SW480 (cell line): ENCODE measurements around the gene SLC19A1.

Source experiments
- DNase-seq: peaks from one replicate; pipeline ENCODE4 v3.0.0-alpha.2; 2016; ENCODE audit warnings: low spot score

Gene SLC19A1

DNA sequence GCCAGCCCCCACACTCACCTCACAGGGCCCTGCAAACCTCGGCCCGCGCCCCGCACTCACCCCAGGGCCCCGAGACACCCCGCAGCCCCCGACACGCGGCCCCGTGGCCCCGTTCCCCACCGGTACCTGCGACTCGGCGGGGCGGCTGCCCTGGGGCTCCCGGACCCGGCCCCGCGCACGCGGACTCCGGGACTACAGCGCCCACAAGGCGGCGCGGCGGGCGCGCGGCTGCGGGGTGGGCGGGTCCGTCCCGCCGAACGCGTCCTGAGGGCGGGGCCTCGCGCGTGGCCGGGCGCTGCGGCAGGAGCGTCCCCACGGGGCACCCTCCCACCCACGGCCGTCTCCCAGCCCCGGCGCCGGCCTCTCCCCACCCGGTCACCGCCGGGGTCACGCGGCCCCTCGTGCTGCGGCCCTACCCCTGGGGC lies at the start of gene SLC19A1:
Gene SLC19A1 (minus strand): TSS at position 199 of the 425 bp plus-strand sequence. CDS start 4,481 bp downstream, outside the sequence.
- DNase-seq: peak; percentile 37

DNA sequence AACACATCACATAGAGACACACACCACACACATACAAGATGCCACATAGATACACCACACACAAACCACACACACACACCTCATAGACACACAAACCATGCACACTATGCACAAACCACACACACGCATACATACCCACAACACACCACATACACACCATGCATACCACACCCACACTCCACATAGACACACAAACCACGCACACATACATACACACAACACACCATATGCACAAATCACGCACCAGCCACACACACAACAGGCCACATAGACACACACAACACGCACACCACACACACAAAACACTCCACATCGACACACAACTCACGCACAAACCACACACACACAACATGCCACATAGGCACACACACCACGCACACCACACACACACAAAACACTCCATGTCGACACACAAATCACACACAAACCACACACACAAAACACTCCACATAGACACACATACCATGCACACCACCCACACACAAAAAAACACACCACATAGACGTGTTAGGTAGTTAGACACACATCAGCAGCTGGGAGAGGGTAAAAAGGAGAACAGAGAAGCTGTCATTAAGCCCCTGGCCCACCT lies 49.5 kb upstream of the SLC19A1 start:
- DNase-seq: no peak

DNA sequence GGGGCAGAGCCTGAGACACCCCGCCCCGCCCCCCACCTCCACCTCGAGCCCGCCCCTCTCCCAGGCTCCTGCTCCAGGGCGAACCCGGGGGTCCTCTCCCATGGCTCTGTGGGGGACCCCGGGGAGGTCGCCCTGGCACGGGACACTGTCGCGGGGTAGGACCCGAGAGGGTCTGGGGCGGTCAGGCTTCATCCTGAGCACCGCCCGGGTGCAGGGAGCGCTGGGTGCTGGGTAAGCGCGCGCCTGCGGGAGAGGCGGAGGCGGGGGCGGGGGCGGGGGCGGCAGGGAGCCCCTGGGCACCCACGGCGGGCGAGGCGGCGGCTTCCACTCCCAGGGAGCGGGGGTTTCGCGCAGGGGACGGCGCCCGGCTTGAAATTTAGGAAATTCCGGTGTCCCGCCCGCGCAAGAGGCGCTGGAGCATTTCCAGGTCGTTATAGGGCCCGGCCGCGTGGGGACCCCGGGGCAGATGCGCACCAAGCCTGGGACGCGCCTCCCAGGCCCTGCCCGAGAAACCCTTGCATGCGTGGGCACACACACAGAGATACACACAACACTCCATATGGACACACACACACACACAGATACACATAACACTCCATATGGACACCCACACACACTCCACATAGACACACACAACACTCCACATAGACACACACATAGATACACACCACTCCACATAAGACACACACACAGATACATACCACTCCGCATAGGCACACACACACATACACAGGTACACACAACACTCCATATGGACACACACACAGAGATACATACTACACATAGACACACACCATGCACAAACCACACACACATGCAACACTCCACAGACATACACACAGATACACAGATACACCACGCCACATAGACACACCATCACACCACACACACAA lies 48.7 kb upstream of the SLC19A1 start:
- DNase-seq: no peak

DNA sequence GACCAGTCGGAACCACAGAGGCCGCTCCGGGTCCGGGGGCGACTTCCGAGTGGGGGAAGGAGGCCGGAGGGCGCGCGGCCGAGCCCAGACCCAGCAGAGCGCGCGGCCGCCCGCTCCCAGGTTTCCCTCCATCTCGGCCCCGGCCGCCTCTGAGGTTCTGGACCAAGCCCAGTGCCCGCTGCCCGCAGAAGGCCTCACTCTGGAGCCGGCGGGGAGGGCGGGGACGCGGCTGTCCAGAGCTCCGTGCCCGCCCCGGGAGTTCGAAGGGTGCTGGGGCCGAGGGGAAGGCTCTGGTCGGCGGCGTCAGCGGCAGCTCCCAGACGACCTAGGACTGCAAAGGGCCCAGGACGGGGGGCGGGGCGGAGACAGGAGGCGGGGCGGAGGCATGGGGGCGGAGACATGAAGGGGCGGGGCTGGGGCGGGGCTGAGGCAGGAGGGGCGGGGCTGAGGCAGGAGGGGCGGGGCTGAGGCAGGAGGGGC lies 48.0 kb upstream of the SLC19A1 start:
- no peak for DNase-seq

DNA sequence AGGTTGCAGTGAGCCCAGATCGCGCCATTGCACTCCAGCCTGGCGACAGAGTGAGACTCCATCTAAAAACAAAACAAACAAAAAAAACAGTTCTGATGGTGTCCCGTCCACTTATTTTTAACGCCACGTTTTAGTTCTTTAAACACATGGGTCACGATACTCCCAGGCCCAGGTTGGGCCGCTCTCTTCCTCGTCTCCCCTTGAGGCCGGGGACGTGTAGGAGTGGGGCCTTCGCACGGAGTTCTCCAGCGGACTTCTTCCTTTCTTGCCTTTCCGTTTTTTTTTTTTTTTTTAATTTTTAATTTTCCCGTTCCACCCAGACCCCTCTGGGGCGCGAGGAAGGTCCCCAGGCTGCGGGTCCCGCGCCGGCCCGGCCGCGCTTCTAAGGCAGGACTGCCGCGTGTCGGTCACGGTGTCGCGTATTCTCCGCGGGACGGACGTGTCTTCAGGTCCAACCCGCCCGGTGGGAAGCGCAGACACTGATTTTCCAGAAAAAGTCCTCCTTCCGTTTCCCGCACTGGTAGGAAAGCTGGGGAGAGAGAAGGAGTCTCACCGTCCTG lies 47.5 kb upstream of the SLC19A1 start:
- DNase-seq: no peak

DNA sequence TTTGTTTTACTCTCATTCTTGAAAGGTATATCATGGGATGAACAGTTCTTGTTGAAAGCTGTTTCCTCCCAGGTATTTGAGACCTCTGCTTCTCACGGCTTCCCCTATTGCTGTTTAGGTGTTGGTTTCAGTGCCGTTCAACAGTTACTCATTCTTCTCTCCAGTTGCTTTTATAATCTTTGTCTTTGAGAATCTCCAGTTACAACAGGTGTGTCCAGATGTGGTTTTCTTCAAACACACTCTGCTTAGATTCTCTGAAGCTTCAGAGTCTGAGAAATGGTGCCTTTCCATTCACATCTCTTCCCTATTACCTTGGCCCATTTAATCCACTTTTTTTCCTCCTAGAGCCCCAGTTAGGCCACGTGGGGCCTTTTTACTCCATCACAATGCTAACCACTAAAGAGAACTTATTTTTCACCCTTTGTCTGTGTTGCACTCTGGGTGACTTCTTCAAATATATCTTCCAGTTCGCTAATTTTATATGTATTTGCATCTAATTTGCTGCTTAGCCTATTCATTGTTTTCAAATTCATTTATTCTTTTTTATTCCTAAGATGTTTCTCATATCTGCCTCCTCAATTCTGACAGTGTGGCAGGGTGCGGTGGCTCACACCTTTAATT lies 46.7 kb upstream of the SLC19A1 start:
- DNase-seq: no peak

DNA sequence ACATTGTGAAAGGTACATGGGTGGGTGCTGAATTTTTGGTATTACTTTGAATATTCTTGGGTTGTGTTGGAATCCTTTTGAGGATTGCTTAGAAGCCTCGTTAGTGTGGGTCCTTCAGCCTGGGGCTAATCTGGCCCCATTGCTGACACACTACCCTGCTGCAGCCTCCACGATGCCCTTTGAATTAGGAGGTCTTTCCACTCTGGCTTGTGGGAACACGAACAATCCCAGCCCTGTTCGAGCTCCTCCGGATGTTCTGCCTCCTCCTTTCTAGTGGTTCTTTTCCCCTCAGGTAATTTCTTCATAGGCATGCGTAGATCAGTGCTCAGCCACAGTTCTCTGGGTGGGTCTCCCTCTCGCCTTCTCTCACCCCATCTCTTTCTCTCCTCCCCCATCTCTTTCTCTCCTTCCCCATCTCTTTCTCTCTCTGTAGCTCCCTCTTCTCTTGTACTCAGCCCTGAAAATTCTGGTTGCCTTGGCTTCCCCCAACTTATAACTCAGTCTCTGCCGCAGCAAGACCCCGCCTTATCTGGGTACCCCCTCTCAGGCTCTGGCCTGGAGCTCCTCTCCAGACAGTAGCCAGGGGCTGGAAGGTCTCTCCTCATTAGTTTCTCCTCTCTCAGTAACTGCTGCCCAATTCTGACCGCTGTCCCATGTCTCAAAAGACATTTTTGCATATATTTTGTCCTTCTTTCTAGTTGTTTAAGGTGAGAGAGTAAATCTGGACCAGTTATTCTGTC lies 46.0 kb upstream of the SLC19A1 start:
- no peak for DNase-seq

DNA sequence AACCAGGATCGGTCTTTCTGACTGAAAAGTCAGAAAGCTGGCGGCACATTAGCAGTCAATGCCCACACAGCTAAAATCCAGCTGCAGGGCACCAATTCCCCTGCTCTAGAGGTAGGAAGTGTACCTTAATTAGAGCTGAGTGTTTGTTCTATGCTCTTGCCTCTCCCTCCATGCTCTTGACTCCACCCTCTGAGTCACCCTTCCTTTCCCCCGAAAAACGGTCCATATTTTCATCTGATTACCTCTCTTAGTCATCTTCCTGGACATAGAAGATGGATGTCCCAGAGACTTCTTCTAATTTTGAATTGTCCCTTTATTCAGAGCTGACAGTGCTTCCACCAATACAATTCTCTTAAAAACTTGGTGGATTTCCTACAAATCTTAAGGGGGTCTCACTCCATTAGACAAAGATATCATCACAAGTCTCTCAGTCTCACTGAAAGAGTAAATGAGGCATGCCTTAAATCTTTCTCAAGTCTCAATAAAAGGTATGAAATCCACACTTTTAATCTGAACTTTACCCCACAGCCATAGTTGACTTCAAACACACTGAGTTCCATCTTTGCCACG lies 44.1 kb upstream of the SLC19A1 start:
- no peak for DNase-seq

DNA sequence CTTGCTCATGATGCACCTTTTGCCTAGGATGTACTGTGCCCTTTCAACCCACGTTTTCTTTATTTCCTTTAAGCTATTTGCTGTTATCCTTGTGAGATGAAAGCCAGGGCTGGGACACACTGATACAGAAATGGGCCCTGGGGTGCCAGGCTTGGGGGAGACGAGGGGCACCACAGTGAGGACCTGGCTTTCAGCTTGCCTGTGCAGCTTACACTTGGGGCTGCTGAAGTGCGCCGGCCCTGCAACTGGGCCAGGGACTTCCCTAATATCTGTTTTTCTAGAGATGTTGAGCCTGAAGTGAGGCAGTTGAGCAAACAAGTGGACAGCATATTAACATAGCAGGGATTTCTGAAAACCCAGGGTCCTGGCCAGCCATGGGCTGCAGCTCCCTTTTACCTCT lies 42.5 kb upstream of the SLC19A1 start:
- no peak for DNase-seq

DNA sequence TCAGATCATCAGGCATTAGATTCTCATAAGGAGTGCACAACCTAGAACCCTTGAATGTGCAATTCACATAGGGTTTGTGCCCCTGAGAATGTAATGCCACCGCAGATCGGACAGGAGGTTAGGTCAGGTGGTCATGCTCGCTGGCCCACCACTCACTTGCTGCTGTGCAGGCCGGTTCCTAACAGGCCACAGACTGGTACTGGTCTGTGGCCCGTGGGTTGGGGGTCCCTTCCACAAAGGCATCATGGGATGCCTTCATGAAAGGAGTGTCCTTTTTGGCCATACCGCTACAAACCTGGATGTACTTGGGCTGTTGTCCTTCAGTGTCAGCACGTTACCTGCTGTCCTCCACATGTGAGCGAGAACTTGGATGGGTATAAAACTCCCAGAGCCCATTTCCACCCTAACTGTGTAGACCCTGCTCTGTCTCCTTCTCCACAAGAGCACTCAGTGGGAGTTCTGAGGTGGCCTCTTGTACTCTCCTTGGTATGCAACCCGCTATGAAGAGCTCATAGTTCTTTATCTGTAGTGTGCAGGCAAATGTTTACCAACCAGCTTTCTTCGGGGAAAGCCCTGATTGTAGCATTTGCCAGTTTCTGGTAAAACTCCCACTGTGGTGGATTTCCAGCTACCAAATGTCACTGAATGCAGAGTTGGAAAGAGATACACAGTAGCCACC lies 41.7 kb upstream of the SLC19A1 start:
- no peak for DNase-seq

DNA sequence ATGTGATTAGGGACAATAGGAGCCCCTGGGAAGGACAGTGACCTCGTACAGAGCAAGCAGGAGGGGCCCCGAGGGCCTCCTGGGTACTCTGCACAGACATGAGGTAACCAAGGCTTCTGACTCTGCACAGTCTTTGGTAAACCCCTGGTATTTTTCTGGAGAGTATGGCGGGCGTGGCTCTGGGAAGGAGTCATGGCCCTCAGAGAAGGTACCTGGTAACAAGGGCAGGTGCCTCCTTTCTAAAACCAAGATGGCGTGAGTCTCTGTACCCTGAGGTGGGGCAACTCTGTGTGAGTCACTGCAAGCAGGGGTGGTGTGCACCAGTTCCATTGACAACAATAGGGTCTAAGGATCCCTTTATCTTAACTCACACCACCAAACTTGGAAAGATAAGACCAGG lies 39.9 kb upstream of the SLC19A1 start:
- no peak for DNase-seq

DNA sequence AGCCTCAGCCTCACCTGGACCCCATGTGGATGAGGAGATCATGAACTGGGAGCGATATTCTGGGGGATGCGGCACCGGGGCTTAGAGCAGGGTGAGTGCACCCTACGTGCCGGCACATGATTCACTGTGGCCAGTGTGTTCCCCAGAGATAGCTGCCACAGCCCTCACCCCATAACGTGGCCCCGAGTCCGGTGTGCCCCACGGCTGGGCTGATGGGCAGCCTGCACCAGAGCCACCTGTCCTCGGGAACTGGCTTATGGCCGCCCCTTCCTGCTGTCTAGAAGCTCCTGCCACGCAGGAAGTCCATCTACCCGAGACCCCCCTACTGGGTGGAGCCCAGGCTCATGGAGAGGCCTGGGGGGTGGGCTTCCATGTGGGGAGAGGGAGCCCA lies 39.1 kb upstream of the SLC19A1 start:
- no peak for DNase-seq

DNA sequence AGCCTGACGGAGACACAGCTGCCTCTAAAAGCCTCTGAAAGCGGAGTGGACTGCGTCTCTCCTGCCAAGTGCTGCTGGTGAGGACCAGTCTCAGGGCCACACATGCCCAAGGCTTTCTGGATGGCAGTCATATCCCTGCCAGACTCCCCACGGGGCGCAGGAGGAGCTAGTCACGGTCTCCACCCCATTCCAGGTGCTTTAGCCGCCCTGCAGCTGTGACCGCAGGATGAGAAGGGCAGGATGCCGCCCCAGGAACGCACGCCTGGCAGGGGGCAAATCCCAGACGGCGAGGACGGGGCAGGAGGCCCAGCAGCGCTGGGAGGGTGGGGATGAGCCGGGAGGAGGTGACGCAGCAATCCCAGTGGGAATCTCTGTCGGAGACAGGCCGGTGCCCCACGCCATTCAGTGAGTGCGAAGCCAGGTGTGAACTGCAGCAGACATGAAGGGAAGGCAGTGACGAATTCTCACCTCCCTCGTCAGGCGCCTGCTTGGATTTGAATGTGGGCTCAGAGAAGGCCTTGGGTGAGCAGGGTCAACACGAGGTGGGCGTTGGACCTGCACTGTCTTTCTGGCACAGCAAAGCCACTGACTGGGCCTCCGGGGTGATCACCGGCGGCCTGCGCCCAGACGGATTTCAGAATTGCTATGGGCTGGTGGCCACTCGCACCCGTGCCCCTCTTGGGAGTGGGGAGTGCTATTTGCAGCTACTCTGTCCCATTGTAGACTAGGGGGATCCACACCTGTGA lies 38.5 kb upstream of the SLC19A1 start:
- DNase-seq: peak; percentile 73

DNA sequence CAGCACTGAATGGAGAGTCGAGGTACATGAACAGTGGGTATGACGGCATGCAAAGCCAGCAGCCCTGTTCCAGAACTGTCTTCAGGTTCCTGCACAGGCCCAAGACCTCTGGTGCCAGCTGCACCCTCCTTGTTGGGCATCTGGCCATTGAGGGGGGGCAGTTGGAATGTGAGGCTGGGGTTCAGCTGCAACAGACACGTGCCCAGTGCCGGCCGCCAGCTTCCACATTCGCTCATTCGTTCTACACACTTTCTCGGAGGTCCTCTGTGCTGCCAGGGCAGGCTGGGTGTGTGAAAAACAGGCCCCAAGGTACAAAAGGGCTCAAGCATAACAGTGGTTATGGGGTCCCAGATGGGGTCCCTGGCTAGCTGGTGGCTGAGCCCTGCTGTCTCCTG lies 37.9 kb upstream of the SLC19A1 start:
- no peak for DNase-seq

DNA sequence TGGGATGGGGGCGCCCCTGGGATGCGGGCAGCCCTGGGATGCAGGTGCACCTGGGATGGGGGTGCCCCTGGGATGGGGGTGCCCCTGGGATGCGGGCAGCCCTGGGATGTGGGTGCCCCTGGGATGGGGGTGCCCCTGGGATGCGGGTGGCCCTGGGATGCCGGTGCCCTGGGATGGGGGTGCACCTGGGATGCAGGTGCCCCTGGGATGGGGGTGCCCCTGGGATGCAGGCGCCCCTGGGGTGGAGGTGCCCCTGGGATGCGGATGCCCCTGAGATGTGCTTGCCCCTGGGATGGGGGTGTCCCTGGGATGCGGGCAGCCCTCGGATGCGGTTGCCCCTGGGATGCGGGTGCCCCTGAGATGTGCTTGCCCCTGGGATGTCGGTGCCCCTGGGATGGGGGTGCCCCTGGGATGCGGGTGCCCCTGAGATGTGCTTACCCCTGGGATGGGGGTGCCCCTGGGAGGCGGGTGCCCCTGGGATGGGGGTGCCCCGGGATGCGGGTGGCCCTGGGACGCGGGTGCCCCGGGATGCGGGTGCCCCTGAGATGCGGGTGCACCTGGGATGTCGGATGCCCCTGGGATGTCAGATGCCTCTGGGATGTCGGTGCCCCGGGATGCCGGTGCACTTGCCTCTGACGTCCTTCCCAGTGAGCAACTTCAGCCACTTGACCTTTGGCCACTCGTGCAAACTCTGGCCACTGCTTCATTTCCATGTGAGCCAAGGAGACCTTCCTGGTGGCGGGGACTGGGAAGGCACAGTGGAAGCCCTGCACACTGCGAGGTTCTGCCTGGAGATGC lies 37.3 kb upstream of the SLC19A1 start:
- no peak for DNase-seq

DNA sequence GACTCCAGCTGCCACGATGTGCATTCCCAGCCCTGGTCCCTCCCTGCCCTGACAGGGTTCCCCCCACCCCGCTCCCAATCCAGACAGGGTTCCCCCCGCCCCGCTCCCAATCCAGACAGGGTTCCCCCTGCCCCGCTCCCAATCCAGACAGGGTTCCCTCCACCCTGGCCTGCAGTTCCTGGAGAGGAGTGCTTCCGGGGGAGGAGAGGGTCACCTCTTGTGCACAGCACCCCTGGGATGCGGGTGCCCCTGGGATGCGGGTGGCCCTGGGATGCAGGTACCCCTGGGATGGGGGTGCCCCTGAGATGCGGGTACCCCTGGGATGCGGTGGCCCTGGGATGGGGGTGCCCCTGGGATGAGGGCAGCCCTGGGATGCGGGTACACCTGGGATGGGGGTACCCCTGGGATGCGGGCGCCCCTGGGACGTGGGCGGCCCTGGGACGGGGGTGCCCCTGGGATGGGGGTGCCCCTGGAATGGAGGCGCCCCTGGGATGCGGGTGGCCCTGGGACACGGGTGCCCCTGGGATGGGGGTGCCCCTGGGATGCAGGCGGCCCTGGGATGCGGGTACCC lies 36.7 kb upstream of the SLC19A1 start:
- DNase-seq: no peak

DNA sequence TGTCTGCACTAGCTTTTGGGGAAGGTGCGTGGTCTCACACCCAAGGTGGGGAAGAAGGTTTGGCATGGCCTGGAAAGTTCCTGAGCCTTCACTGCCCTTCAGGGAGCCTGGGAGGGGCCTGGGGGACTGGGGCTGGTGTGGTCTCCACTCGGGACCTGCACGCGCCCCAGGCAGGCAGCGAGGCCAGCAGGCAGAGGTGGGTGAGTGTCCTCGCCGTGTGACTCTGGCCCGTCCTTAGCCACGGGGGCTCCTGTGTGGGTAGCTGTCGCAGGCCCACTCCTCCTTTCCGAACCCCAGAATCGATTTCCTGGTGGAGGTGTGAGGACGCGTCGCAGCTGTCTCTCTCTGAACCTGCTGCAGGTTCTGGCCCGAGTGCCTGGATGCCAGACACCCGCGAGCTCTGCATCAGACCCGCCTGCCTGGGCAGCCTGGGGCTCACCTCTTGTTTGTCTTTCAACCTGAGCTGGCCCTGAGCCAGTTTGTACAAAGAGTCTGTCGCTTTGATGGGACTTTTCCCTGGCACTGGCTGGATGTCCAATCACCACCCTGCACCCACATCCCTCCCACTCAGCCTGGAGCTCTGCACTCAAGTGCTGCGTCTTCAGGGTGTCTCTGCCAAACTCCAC lies 36.0 kb upstream of the SLC19A1 start:
- peak; percentile 75 for DNase-seq

DNA sequence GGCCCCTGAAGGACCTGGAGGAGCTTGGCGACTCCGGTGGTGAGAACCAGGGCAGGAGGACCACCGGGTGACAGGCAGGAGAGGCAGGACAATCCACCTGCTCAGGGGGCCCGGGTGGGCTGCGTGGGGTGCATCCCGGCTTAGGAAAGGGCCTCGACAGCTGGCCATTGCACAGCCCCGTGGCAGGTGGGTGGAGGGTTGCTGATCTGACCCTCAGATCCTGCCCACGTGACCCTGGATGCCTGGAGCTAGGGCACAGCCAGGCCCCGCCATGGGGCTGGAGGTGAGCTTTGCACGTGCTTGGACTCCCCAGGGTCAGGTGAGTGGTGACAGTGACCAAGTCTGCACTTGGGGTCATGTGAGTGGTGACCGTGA lies 35.5 kb upstream of the SLC19A1 start:
- DNase-seq: no peak
